A549 treated with Hydrocortisone at 1 μM for 4 hours (cell line): ENCODE results near the gene REG3A. TPM values are rescaled to one million over a fixed set of nuclear protein-coding genes. Genes with fewer than 3 reads are reported as not detected.

Experiments used
- total RNA-seq: library from RNA; stranded (reverse); fragments of 200-300 nt; extraction: Qiagen RNA extraction; gene quantifications from 5 replicates; pipeline ENCODE4 v1.2.3, GENCODE V29; 2022

Gene REG3A
- not detected in 5 replicates for total RNA-seq

DNA sequence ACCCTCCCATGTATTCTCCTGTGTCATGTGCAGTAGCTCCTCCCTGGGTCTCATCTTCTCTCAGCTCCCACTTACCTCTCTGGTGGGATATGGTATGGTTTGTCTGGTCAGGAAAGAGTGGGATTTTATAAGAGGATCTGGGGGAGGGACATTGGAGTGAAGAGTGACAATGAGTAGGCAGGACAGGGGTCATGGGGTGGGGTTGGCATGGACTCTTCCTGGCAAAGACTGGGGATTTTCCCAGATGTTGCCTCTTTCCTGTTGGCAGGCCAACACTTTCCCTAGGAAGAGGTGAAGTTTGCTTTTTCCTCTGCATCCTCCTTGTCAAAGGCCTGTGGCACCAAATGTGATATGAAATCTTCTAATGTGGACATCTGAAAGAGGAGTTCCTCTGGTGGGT lies at the start of gene REG3A:
Gene REG3A (minus strand): TSS at position 101 of the 400 bp plus-strand sequence. CDS start 348 bp downstream, outside the sequence.

DNA sequence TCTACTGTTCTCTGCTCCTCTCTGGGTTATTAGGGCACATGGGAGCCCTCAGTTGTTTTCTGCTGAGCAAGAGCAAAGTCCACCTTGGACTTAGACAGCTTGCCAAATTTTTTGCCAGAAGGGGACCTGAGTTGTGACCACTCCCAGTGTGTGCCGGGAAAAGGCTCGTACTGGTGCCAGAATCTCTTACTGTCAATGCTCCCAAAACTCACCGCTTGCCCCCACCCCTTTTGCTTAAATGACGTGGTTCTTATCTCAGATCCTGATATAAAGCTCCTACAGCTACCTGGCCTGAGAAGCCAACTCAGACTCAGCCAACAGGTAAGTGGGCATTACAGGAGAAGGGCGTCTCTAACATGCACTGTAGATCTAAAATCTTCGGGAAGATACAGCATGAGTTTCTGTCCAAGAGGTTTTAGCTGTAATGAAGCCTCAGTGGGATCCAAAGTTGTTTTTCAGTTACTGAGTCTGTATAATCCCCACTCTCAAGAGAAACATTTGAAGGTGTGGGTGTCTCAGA lies 39.3 kb downstream of the REG3A start, which contains the start of gene REG1A:
Gene REG1A (plus strand): TSS at position 295 of the 520 bp plus-strand sequence. CDS start 374 bp downstream, outside the sequence.

Other genes with a start within 250 kb of the REG3A start
- not detected in 5 replicates for gene REG3G, start 134.1 kb downstream of the REG3A start, total RNA-seq
- gene REG1B, start 71.8 kb downstream of the REG3A start, total RNA-seq = not detected in 5 replicates
- gene REG1A, start 39.3 kb downstream of the REG3A start, total RNA-seq = not detected in 5 replicates